ENCODE data around the gene GM2A.

DNA sequence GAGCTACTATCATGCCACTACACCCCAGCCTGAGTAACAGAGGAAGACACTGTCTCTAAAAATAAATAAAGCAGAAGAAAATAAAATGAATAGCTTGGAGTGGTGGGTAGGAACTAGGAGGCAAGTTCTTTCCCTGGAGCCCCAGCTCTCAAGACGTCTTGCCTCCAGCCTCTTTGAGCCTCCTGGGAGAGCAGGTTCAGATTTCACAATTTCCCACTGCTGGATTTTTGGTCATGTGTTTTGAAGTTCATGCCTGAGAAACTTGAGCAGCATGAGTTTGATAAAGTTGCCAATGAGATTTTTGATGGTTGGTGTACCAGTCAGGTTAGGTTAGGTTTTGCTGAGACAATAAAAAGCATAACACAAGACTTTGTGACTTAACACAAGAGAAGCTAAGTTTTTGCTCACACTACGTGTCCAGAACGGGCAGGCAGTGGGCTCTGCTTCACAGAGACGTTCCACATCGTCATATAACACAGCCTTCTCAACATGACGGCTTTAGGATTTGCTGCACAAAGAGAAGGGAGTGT, 25.0 kb upstream of the GM2A start:
- no peak for TF ChIP-seq CTCF (IDR thresholded peaks at IDR 0.05; ENCODE audit: insufficient read depth, low read length, poor library complexity, severe bottlenecking)
- no peak for TF ChIP-seq EZH2phosphoT487 (conservative IDR thresholded peaks at IDR 0.05; ENCODE audit: low read length)
